ENCODE data around the gene IFITM5. TPM values are rescaled to one million over a fixed set of nuclear protein-coding genes. Genes with fewer than 3 reads are reported as not detected.
"Not testable (repeated sequence)": the region's sequence is repeated elsewhere in the genome, so short reads cannot be mapped to it uniquely, and the experiment has no call there.

Gene IFITM5
- total RNA-seq, 2 experiments from 2014 or later, result not detected

DNA sequence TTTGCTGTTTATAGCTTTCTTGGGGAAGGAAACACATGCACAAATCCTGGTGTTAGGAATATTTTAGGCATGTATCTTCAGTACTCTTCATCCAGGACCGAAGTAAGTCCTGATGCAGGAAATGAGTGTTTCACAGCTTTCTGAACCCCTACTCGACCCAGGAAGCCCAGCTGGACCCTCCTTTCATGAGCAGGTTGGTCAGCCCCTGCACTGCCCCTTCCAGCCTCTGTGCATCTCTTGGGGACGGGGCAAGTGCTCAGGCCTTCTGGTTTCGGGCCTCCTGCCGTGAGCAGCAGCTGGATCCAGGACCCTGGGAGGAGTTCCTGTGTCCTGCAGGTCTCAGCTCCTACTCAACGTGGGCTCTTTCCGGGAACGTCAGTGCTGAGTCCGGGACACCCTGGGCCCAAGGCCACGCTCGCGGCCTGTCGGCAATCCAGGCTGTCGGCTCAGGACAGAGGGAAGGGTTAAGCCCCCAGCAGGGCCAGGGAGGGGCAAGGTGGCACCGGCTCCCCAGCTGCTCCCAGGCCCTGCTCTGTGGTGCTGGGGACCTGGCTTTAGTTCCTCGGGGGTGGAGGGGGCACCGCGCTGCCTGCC lies 10.8 kb upstream of the IFITM5 start:
- ChIA-PET POLR2A (interaction anchor here (0.8 to 2.0 kb wide), 9 partner anchors 7 to 103 kb away, joined by 3 to 34 read pairs (median 6); partner anchors contain the start of genes BET1L, PGGHG and RIC8A), CTCF (interaction anchor here (0.6 to 1.8 kb wide), 9 partner anchors 19 to 139 kb away, joined by 3 to 11 read pairs (median 4); partner anchors contain the start of gene NLRP6)
- Mint-ChIP-seq H3K4me3 (peak overlapping the region; percentile 98), H3K36me3 (ENCODE audit: low read depth) (peaks cover 51% of the 10 kb centered on the region), H3K4me1 (ENCODE audit: low read depth) (peaks cover 41% of the 10 kb centered on the region), H3K27ac (peak overlapping the region; percentile 99)
- not testable (repeated sequence) for H3K9me3 Mint-ChIP-seq (ENCODE audit: insufficient read depth); H3K27me3 Mint-ChIP-seq (ENCODE audit: low read depth); DNase-seq; ATAC-seq

DNA sequence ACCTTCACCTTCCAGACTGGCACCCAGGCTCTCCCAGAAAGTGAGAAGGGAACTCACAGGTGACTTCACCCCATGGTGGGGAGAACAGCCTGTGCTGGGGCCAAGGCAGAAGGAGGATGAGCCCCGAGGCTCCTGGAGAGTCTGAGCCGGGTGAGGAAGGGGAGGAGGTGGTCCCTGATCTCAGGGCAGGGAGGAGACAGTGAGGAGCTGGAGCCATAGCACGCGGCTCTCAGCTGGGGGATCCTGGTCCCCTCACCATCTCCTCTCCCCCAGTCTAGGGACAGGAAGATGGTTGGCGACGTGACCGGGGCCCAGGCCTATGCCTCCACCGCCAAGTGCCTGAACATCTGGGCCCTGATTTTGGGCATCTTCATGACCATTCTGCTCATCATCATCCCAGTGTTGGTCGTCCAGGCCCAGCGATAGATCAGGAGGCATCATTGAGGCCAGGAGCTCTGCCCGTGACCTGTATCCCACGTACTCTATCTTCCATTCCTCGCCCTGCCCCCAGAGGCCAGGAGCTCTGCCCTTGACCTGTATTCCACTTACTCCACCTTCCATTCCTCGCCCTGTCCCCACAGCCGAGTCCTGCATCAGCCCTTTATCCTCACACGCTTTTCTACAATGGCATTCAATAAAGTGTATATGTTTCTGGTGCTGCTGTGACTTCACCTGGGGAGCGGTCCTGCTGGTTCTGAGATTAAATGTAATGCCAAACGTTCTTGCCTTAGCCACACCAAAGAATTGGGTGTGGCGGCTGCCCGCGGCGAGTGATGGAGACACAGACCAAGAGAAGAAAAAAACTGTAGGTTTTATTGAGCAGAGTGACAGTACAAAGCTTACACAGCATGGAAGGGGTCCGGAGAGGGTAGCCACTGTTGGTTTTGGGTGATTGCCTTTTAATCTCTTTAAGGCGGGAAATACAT lies 9.7 kb upstream of the IFITM5 start:
- not testable (repeated sequence) for H3K27me3 Mint-ChIP-seq (ENCODE audit: low read depth); H3K9me3 Mint-ChIP-seq (ENCODE audit: insufficient read depth)
- ATAC-seq, result peak; percentile 10
- Mint-ChIP-seq H3K4me3 (peak overlapping the region; percentile 98), H3K27ac (peak overlapping the region; percentile 99), H3K4me1 (ENCODE audit: low read depth) (peaks cover 46% of the 10 kb centered on the region), H3K36me3 (ENCODE audit: low read depth) (peaks cover 41% of the 10 kb centered on the region)
- ChIA-PET CTCF (interaction anchor here (0.6 to 1.8 kb wide), 10 partner anchors 8 to 140 kb away, joined by 3 to 11 read pairs (median 4); partner anchors contain the start of gene NLRP6), POLR2A (interaction anchor here (0.8 to 2.0 kb wide), 16 partner anchors 8 to 102 kb away, joined by 3 to 34 read pairs (median 4); partner anchors contain the start of genes BET1L, PGGHG, PSMD13 and RIC8A)
- peak; percentile 59 for DNase-seq

- peak; percentile 90 for DNase-seq
- Mint-ChIP-seq H3K4me3 (peak within 1 kb of the TSS; percentile 98), H3K27ac (peak within 1 kb of the TSS; percentile 99), H3K4me1 (ENCODE audit: low read depth) (peaks cover 50% of the 10 kb centered on the region), H3K36me3 (ENCODE audit: low read depth) (peaks cover 32% of the 10 kb centered on the region)
- peak; percentile 55 for ATAC-seq
- ChIA-PET CTCF (interaction anchor here (0.8 to 4.5 kb wide), 7 partner anchors 8 to 149 kb away, joined by 3 to 49 read pairs (median 38); partner anchors contain the start of gene PTDSS2), POLR2A (interaction anchor here (0.6 to 5.1 kb wide), 18 partner anchors 7 to 101 kb away, joined by 3 to 60 read pairs (median 4); partner anchors contain the start of genes BET1L, IFITM1, IFITM5 and NLRP6)
- H3K27me3 Mint-ChIP-seq (ENCODE audit: low read depth); H3K9me3 Mint-ChIP-seq (ENCODE audit: insufficient read depth): not testable (repeated sequence)
Observed at GRCh38 chr11:307766-308708, 8.7 kb upstream of the IFITM5 start, which contains the start of gene IFITM2. Gene IFITM2 (plus strand): TSS chr11:307816. CDS start chr11:308193, 377 bp downstream.

DNA sequence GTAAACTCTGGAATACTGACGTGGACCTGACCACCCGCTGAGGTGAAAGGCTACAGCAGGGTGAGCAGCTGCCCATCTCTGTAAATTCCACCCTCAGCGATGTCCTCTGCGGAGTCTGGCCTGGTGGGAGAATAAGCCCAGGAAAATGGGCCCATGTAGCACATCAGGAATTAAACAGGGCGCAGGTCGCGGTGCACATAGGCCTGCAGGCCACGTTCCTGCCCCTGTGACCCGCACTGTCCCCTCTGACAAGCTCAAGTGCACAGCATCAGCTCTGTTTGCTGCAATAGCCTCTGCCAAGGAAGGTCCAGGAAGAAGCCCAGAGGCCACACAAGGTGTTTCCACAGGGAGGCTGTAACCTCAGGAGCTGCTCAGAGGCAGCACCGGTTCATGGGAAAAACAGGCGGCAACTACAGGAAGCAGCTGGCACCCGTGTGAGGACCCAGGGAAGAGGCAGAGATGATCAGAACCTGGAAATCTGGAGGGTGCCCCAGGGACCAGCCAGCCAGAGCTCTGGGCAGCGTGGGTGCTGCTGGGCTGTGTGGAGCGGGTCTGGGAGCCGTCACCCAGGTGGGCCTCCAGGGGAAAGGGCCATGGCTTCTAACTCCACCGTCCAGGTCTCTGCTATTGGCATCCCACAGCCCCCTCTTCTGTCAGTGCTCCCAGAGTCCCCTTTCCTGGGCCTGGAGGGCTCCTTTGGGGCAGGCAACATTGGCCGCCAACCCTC lies 7.5 kb upstream of the IFITM5 start:
- DNase-seq (no peak), ATAC-seq (no peak)
- H3K4me3 Mint-ChIP-seq, result peak overlapping the region; percentile 98
- H3K27me3 Mint-ChIP-seq (ENCODE audit: low read depth), result no peaks in the 10 kb centered on the region
- ChIA-PET POLR2A (interaction anchor here (0.7 to 5.1 kb wide), 8 partner anchors 8 to 56 kb away, joined by 3 to 60 read pairs (median 6); partner anchors contain the start of genes IFITM1 and IFITM5), CTCF (interaction anchor here (0.8 to 4.5 kb wide), 11 partner anchors 9 to 212 kb away, joined by 3 to 49 read pairs (median 8); partner anchors contain the start of genes PGGHG and PTDSS2)
- peaks cover 52% of the 10 kb centered on the region for H3K4me1 Mint-ChIP-seq (ENCODE audit: low read depth)
- H3K9me3 Mint-ChIP-seq (ENCODE audit: insufficient read depth), result no peaks in the 10 kb centered on the region
- H3K27ac Mint-ChIP-seq, result peak overlapping the region; percentile 99
- H3K36me3 Mint-ChIP-seq (ENCODE audit: low read depth), result peaks cover 28% of the 10 kb centered on the region

DNA sequence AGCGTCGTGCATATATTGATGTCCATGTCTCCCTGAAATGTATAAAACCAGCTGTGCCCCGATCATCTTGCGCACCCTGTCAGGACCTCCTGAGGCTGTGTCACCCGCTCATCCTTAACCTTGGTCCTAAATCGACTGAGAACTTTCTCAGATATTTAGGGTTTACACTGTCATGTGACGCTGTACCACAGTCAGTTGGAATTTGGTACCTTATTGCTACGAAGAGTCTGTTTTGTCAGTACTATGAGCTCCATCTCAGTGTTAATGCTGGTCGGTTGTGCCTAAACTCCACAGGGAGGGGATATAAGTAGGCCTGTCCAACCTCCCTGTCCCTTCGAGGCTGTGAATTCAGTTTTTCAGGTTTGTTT lies 6.5 kb upstream of the IFITM5 start:
- no peaks in the 10 kb centered on the region for H3K9me3 Mint-ChIP-seq (ENCODE audit: insufficient read depth)
- peaks cover 25% of the 10 kb centered on the region for H3K36me3 Mint-ChIP-seq (ENCODE audit: low read depth)
- peaks cover 57% of the 10 kb centered on the region for H3K4me1 Mint-ChIP-seq (ENCODE audit: low read depth)
- peak overlapping the region; percentile 6 for H3K4me3 Mint-ChIP-seq
- DNase-seq, result no peak
- H3K27ac Mint-ChIP-seq, result peak overlapping the region; percentile 24
- ChIA-PET CTCF (interaction anchor here (0.7 to 4.5 kb wide), 26 partner anchors 10 to 213 kb away, joined by 3 to 49 read pairs (median 6); partner anchors contain the start of genes BET1L, NLRP6, PGGHG and PTDSS2), POLR2A (interaction anchor here (0.9 to 5.1 kb wide), 6 partner anchors 10 to 101 kb away, joined by 3 to 60 read pairs (median 6); partner anchors contain the start of gene IFITM1)
- no peak for ATAC-seq
- H3K27me3 Mint-ChIP-seq (ENCODE audit: low read depth), result peaks cover 6% of the 10 kb centered on the region

DNA sequence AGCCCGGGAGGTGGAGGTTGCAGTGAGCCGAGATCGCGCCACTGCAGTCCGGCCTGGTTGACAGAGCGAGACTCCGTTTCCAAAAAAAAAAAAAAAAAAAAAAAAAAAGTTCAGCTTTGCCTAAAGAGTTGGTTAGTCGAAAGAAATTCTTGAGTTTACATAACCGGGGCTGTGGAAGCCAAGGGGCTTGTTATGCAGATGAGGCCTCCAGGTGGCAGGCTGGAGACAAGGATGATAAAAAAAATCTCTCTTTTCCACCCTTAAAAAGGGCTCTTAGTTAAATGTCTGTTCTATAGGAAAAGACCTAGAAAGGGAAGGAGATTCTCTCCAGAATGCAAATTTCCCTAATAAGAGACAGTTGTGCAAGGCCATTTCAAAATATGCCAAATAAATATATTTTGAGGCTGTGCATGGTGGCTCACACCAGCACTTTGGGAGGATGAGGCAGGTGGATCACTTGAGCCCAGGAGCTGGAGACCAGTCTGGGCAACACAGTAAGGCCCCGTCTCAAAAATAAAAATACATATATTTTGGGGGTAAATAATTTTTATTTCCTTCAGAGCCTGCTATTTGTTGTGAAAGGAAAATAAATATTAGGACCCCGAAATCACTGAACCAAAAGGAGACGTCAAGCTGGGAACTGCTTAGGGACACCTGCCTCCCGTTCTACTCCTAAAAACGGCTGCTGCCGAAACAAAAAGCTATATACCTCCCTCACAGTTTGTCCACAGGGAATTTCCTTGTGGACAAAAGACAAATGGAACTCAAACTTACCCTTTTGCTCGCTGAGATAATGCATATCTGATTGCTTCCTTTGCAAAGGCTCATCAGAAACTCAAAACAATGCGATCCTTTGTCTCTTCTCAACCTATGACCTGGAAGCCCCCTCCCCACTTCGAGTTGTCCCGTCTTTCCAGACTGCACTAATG lies 5.9 kb upstream of the IFITM5 start:
- H3K4me3 Mint-ChIP-seq, result peak overlapping the region; percentile 6

DNA sequence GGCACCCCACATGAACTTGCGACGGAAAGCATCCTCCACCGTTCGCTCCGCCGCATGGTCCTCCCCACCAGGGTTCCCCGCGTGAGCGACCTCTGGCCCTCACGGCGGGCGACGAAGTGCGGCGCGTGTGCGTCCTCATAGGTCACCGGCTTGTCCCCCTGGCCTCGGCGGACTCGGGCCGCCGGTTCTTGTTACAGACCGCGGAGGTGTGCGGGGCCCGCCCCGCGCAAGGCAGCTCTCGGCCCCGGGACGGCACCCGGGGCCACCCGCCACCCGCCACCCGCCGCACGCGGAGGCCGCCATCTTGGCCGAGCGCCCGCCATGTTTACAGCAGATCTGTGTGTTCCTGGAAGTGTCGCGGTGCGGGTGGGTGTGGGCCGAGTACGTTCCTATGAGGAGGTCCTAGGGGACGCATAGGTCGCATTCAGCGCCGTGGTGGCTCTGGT lies 4.8 kb upstream of the IFITM5 start:
- CTCF ChIA-PET, result interaction anchor here (0.7 to 4.5 kb wide), 15 partner anchors 12 to 418 kb away, joined by 3 to 49 read pairs (median 5); partner anchors contain the start of genes BET1L, NLRP6, PTDSS2 and RIC8A
- peaks cover 68% of the 10 kb centered on the region for H3K4me1 Mint-ChIP-seq (ENCODE audit: low read depth)
- POLR2A ChIA-PET, result interaction anchor here (0.6 to 5.1 kb wide), 3 partner anchors 12 to 67 kb away, joined by 3 to 60 read pairs (median 8); partner anchors contain the start of gene IFITM1
- H3K27me3 Mint-ChIP-seq (ENCODE audit: low read depth), result peaks cover 9% of the 10 kb centered on the region
- no peak for ATAC-seq
- no peaks in the 10 kb centered on the region for H3K9me3 Mint-ChIP-seq (ENCODE audit: insufficient read depth)
- H3K4me3 Mint-ChIP-seq, result no peak overlapping the region
- no peak overlapping the region for H3K27ac Mint-ChIP-seq
- DNase-seq, result no peak
- peaks cover 16% of the 10 kb centered on the region for H3K36me3 Mint-ChIP-seq (ENCODE audit: low read depth)

More for the DNA sequence above, 5.9 kb upstream of the IFITM5 start:
- peaks cover 9% of the 10 kb centered on the region for H3K27me3 Mint-ChIP-seq (ENCODE audit: low read depth)
- H3K36me3 Mint-ChIP-seq (ENCODE audit: low read depth), result peaks cover 25% of the 10 kb centered on the region
- peaks cover 63% of the 10 kb centered on the region for H3K4me1 Mint-ChIP-seq (ENCODE audit: low read depth)
- peak; percentile 82 for DNase-seq
- CTCF ChIA-PET, result interaction anchor here (0.7 to 4.5 kb wide), 36 partner anchors 11 to 417 kb away, joined by 3 to 49 read pairs (median 5); partner anchors contain the start of genes BET1L, NLRP6, PGGHG and PTDSS2
- POLR2A ChIA-PET, result interaction anchor here (0.7 to 5.1 kb wide), 6 partner anchors 11 to 101 kb away, joined by 3 to 60 read pairs (median 4); partner anchors contain the start of gene IFITM1
- no peaks in the 10 kb centered on the region for H3K9me3 Mint-ChIP-seq (ENCODE audit: insufficient read depth)
- peak overlapping the region; percentile 11 for H3K27ac Mint-ChIP-seq
- no peak for ATAC-seq

- ChIA-PET POLR2A (interaction anchor here (0.6 to 5.1 kb wide), 2 partner anchors 13 to 66 kb away, joined by 3 to 60 read pairs; partner anchors contain the start of gene IFITM1), CTCF (no interaction called here)
- Mint-ChIP-seq H3K27me3 (ENCODE audit: low read depth) (peaks cover 9% of the 10 kb centered on the region), H3K4me3 (no peak overlapping the region), H3K4me1 (ENCODE audit: low read depth) (peaks cover 75% of the 10 kb centered on the region), H3K9me3 (ENCODE audit: insufficient read depth) (no peaks in the 10 kb centered on the region), H3K27ac (no peak overlapping the region), H3K36me3 (ENCODE audit: low read depth) (peaks cover 8% of the 10 kb centered on the region)
- DNase-seq (no peak), ATAC-seq (no peak)
Observed at GRCh38 chr11:303363-303762, 4.0 kb upstream of the IFITM5 start.
